ENCODE data around the gene ZNF786.

ZNF786 gene

DNA sequence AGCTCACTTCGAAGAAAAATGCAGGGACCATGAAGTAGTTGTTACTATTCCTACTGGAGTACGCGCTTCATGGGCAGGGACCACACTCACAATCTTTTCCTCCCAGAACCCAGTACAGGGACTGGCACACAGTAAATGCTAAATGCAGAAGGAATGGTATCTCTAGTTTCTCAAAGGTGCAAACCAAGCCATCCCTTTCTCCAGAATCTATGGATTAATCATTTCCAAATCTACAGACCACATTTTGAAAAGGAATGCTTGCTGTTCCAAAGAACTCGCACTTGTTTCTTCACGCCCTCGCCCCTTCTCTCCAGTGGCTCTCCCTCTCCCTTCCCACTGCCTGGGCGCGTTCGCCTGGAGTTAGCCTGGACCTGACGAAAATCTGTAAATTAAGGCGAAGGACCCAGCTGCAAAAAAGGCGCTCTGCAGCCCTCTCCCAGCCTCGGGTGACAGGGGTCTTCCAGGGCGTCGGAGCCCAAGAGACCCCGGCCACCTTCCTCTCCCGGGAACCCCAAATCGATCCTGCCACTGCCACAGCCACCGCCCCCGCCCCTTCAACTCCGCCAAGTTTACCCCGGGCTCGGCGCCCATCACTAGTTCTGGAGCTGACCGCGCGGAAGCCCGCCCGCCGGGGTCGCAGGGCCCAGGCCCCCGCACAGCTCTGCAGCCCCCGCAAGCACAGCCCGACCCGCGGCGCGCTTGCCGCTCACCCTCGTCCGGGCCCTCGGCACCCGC, 62.7 kb downstream of the ZNF786 start:
- DNase-seq, result peak; percentile 34

- DNase-seq, result no peak
Observed at GRCh38 chr7:149027055-149027454, 63.5 kb downstream of the ZNF786 start.

- no peak for DNase-seq
Observed at GRCh38 chr7:149023662-149024061, 66.9 kb downstream of the ZNF786 start.

GRCh38 chr7:149022756-149023360, 67.7 kb downstream of the ZNF786 start:
- DNase-seq, result no peak

DNA sequence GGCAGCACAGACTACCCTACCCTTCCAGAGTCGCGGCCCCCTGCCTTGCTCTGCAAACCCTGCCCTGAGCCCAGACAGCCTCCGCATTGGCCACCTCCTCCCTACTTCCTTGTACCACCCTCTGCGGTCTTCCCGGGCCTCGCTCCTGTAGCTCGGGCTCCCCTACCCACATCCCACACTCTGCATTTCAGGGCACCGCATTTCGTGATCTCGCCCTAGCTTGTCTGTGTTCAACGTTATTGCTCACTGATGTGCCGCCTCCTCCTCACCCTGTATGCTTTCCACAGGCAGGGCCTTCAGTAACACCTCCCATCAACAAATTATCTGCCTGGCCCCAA, 68.8 kb downstream of the ZNF786 start:
- DNase-seq, result no peak

DNA sequence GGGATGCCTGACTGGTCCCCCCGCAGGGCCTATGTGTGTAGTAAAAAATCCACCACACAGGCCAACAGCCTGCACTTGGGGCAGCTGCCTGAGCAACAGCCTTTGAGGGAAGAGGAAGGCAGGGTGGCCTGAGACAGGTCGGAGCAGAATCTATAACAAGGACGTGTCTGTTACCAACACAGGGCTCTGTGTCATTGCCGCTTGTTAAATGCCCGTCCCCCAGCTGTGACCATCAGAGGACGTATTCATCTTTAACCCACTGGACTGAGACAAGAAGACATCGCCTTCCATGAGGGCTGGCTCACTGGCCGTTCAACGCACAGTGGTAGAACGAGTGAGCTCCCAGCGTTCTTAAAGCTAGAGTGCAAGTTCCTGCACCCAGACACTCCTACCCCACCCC, 70.0 kb downstream of the ZNF786 start:
- DNase-seq, result no peak

All from NCI-H2171 treated with DMSO at 0.1 percent for 48 hours (cell line).